ENCODE measurements around the gene CCR5.

- no peak for TF ChIP-seq CTCF (IDR thresholded peaks at IDR 0.05; ENCODE audit: low read length)
- TF ChIP-seq EZH2 (IDR thresholded peaks at IDR 0.05; ENCODE audit: borderline replicate concordance, low read length), result no peak
These were observed 42.1 kb downstream of the CCR5 start for GRCh38 chr3:46412786-46413298.
